ENCODE data around the gene PTPRZ1.

Gene PTPRZ1

DNA sequence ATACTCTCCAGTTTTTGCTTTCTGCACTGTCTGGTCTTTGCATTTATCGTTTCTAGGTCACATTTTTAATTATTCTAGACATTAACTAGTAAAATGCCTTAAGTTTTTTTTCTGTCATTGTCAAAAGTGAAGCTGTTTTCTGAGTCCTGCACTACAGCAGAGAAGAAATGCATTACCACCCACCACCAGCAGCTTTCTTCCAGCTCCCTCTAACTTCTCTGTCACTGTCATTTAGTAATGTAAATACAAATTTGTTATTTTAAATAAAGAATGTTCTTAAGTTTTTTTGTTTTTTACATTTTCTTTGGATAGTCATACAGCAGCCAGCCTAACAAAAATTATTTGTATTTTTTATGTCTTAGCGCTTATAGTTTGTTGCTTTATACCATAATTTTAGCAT, 18.8 kb downstream of the PTPRZ1 start:
- DNase-seq (ENCODE audit: low read depth), result no peak

DNA sequence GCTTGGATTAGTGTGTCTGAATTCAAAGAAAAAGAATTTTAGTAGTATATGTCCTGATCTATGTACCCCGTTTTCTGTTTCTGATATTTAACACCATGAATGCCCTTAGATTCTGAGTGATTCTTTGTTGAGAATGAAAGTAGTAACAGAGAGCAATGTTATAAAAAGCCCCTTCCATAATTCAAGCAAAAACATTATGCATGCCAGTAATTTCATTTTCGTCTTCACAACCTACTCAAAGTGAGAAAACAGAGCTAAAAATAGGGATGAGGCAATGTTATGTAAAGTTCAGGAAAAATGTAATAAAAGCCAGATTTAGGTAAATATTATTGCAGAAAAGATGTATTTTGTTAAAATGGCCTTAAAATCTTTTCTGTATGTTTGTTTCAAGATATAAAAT, 28.1 kb downstream of the PTPRZ1 start:
- no peak for DNase-seq (ENCODE audit: low read depth)

DNA sequence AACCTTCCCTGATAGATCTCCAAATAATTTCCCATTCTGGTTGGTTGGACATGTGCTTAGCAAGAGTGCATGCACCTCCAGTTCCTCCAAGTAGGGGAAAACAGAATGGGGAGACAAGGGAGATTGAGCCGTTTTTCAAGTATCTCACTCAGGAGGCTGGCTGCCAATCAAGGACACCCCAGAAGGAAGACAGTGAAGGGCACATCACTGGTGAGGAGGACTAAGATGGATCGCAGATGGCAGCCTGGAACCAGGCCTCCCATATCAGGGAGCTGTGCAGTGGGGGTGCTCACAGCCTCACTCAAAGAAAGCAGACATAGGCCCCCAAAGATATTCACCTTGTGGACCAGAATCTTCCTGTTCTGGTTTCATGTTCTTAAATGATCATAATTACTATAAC, 31.2 kb downstream of the PTPRZ1 start:
- no peak for DNase-seq (ENCODE audit: low read depth)

DNA sequence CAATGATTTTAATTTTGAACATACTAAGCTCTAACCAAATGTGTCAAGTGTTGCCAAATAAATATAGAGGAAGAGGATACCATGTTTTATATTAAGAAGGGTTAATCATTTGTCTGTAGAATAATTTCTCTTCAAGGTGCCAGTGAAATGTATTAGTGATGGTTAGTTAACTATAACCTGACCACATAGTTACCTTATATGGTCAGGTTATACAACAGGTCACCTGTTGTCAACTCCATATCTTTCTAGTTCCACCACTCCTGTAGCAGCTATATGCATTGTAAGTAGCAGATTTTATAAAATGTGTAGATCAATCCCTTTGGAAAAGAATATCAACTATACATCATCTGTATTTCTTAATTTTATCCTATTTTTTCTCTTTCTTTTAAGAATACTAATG, 35.1 kb downstream of the PTPRZ1 start:
- DNase-seq (ENCODE audit: low read depth), result no peak

DNA sequence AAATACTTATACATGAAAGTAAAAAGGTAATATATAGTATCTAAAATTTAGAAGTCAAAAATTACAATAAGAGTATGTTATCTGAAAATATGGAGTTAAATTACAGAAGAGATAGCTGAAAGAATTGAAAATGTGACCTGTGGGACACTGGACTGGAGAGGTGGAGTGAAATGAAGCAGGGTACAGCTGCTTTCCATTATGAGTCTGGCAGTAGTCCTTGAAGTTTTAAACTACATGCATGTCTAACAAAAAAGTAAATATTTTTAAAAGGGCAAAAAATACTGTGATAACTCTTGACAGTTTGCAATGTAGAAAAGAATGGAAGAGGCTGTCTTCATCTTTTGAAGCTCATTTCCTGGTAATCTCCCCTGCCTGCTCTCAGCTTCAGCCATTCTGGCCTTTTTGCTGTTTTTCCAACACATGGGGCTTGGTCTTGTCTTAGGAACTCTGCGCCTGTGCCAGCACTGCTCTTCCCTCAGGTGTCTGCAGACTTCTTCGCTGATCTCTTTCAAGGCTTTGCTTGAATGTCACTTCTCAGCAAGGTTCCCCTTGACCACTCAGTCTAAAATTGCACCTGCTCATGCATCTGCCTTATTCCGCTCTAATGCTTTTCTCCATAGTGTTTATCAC, 36.9 kb downstream of the PTPRZ1 start:
- no peak for DNase-seq (ENCODE audit: low read depth)

DNA sequence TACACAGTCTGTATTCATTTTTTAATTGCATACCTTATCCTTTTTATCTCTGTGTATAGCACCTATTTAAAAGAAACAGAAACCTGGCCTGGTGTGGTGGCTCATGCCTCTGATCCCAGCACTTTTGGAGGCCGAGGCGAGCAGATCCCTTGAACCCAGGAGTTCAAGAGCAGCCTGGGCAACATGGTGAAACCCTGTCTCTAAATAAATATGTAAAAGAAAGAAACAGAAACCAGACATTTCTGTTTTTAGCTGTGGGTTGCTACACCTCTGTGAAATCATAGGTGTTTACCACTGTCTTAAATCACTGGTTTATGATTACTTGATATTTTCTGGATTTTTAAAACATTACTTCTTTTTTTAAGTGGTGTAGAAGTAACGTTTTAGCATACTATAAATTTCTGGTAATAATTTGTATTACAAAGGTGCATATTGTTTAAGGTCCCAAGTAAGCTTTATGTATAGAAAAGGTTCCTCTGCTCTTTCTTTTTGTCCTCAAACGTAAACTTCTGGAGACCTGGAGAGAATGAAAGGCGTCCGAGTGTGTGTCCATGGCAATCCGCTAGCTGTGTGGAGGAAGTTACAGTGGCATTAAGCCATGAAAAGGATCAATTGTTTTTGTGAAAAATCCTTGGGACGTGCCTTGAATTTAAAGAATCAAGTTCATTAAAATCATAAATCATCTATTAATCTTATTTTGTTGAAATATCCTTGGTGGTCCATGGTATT, 41.1 kb downstream of the PTPRZ1 start:
- no peak for DNase-seq (ENCODE audit: low read depth)

DNA sequence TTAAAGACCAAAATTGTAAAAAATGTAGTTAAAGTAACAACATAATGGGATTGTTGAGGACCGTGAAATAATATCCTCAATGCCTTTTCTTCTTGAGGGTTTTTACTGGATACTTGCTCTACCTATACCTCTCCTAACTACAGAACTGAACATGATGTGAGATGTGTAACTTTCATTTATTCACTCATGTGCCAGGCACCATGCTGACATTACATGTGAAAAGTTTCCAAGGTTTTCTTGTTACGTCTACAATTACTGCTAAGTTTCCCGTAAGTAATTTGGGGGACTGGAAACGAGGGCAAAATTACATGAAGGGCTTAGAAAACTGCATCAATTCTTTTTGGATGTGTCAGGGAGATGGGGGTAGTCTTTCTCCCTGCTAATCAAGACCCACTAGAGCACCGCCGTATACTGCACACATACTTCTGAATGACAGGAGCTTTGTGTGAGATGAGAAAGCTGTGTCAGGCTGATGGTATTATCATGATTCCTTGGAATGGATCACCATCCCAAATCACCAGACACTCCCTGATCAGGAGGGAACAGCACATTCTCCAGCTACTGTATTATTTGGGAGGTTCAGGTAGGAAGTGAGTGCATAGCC, 41.8 kb downstream of the PTPRZ1 start:
- no peak for DNase-seq (ENCODE audit: low read depth)

DNA sequence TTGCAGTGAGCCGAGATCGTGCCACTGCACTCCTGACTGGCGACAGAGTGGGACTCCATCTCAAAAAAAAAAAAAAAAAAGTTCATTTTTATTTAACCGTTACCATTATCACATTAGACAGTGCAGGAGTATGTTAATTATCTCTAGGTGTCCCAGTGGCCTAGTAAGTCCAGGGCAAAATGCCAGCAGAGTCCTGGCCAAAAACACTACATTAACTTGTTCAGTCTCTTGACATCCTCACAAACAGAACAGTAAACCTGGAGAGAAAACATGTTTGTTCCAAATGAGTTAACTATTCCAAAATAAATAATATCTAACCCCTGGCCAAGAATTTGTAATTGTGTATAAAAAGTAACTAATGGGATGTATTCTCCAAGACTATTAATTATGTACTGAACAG, 43.2 kb downstream of the PTPRZ1 start:
- DNase-seq (ENCODE audit: low read depth), result no peak

DNA sequence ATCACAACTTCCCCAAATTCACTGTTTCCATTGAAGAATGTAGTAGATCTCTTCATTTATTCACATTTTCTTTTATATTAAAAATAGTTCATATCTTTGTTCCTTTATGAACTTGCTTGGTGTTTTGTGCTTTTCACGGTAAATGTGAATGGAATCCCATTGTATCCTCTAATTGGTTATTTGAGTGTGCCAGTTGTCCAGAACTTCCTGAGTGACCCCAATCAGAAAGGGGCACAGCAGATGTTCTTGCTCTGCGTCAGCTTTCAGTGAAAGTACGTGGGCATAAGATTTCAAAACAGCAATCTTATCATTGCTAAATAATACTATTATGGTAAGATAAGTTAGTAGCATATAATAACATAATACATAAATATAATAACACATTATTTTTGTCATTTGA, 47.0 kb downstream of the PTPRZ1 start:
- DNase-seq (ENCODE audit: low read depth), result no peak

DNA sequence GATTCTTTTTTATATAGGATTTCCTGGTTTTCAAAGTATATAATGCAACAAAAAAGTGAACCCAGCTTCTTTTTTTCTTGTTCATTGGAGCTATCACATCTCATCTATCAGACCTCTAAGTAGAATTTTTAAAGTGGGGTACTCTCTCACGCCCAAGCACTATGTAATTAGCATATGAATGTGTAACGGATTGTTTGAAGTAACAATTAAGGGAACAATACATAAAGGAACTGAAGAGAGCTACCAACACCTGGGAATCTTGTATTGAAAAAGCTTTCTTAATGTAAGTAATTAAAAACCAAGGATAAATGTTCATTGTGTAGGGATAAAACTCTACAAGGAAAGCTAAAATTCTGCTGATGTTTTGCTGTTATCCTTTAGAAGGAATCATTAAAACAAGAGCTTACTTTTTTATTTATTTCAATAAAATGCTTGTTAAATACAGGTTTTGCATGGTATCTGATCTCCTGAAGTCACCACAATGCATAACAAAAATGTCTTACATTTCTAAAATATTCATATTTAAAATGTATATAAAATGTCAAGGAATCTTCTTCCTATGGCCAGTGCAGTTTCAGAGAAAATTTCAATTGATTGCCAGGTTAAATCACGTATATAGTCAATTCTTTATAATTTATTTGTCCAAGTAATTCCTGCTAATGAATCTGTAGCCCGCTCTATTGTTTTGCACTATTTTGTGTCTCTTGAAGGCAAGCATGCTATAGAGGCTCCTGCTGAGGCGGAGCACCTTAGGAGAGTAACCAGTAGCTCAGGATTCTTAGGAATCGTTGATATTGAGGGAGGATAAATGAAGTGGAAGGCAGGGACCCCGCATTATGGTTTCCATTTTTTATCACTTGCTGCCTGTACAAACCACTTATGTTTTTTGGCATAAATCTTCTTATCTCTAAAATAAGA, 51.6 kb downstream of the PTPRZ1 start:
- no peak for DNase-seq (ENCODE audit: low read depth)

DNA sequence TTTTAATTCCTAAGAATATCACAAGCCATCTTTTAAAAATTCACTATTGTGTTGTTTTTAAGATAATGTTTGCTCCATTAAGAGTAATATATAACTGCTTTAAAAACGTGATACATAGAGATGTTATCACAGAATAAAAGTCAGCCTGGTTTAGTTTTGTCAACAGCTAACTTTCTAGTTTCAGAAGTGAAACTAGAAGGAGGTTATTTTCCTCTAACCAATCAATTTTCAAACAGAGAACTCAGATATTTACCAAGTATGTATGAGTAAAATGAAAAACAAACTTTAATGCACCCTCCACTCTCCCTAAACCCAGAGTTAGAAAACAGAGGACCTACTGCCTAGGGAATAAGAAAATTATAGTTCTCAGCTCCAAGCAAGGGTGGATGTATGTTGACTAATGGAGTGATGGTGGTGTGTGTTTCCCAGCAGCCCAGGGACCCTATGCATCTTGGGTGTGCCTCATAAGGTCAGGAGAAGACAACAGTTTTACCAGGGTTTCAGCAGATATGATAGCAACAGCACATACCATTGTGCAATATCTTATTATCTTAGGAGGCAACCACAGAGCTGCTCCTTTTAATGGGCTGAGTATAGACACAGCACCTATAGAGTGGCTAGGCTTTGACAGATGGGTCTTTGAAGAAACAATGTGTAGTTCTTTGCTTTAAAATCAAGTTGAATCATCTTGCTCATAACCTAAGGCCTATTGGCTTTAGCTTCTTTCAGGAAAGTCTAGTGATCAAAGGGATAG, 58.4 kb downstream of the PTPRZ1 start:
- DNase-seq (ENCODE audit: low read depth), result no peak

DNA sequence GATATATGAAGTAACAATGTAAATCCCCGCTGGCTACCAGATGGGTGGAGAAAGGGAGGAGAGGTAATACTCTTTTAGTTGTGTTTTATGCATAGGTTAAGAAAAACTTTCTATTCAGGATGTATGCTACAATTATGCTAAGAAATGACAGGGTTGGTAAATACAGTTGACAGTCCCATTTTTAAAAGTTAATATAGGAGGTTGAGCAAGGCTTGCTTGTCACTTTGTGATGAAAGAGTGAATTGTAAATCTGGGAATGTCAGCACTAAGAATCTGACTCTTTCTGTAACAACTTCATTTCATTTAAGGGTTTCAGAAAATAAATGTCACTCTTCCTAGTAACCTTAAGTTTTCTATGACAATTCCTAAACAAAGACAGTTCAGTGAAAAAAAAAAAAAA, 59.8 kb downstream of the PTPRZ1 start:
- no peak for DNase-seq (ENCODE audit: low read depth)

DNA sequence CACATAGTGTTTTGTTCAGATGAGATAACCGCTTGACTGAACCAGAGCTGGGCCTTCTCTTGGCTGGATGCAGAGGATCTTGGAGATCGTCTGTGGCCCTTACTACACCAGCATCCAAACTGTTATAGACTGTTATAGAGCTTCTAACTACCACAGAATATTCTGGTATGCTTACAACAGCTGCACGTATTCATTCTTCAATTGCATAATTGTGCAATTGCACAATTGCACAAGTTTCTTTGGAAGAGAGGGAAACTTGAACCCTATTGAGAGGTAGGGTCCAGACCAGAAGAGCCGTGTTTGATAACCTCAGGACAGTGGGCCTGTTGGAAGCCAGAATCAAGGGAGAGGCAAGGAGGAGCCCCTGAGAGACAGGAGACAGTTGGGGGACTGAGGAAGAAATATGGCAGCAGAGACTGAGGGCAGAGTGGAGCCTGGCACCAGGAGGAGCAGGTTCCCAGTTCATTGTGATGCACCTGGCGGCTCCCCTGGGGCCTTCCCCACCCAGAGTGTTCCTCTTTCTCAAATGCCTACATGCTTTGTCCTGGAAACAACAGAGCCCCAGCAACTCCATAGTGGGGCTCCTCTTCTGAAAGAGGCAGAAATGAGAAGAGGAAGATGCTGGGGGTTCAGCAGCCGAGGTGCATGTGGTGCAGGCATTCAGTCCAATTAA, 64.1 kb downstream of the PTPRZ1 start:
- DNase-seq (ENCODE audit: low read depth), result no peak

DNA sequence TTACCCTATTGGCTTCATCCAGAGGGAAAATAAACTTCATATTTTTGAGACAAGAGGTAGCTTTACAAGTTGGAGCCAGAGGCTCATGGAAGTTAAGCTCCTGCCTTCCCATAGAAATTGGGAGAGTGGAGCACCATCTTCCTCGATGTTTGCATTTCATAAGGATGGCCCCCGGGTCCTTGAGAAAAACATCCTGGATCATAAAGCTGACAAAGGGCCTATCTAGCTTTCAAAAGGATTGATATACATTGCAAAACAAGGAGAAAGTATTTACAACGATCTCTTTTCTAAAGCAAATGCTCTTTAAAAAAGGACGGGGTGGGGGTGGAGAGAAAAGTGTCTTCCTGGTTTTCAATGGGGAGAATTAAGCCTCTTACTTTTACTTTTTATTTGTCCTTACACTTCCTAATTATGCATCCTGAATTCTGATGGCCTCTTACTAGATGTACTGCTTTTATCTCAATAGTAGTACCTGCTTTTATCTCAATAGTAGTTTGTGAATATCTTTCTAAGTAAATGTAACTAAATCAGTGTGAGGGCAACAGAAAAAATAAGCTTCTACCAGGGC, 65.6 kb downstream of the PTPRZ1 start:
- DNase-seq (ENCODE audit: low read depth), result no peak

DNA sequence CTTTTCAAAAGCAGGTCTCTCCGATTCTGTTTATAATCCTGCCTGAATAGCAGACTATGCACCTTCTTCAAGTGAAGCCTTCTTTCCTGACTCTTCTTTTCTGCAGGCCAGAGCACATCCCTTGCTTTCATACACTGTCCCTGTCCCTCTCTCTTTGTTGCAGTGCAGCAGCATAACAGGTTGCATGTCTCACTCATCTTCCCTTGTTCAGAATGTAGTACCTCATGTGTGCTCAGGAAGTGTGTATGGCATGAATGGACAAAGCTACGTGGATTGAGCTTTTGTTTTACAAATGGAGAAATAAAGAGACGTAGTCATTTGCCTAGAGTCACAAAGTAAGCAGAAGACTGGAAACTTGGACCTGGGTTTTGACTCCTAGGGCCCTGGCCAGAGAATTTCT, 68.0 kb downstream of the PTPRZ1 start:
- DNase-seq (ENCODE audit: low read depth), result no peak

DNA sequence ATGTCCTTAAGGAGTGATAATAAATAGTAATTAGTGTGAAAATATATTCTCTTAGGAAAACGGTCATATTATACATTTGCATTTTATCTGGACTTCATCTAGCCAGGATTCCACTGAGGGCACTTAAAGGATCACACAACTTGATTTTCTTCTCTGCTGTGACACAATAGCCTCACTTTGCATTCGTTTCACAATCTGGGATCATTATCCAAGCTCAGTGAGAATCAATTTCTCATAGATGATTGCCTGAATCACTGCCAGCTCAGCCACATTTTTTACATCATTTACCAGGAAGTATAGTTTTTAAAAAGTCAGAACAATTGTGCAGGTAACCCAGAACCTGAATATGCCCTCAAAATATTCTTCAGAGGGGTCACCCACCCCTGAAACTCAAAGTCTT, 68.9 kb downstream of the PTPRZ1 start:
- DNase-seq (ENCODE audit: low read depth), result no peak

DNA sequence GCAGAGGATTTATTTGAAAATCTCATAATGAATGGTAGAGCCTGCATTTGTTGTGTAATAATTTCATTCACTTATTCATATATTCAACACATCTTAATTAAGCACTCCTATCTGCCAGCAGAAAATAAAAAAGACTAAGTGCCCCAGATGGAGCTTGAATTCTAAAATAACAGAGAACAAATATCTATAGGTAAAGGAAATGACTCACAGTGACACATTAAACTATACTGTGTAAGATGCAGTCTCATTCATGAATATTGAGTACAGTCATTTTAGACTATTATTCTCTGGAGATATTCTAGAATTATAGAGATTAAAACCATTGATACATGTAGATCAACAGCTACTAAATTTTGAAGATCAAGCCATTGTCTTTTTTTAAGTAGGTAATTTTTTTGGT, 72.1 kb downstream of the PTPRZ1 start:
- no peak for DNase-seq (ENCODE audit: low read depth)

DNA sequence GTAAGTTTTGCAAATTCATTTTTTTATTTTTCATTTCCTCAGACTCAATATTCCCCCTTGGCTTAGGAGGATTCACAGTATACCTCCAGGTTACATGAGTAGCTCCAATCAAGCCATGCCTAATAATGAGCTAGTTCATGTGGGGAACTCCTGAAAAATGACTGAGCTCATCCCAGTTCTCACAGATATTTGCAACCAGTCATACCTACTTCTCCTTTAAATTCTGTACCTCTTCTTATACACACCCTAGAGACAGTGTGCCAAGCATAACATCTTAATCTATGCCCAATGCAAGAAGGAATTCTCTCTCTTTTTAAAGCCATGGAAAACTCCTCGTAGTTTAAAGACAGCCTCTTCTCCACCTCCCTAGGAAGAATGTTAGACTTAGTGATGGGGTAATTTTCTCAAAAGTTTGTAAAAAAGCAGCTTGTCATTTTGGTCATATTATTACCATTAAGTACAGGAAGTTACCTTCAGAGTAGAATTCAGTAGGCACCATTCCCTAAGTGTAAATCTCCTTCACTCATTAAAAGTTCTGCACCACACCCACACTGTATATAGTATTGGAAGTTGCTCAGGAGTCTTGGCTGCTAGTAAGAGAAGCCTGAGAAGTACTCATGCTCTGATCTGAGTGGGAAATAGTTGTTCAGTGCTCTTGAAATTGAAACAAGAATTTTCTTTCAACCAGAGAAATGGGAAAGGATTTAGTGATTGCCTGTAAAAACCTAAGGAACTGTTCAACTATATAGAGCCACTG, 72.7 kb downstream of the PTPRZ1 start:
- no peak for DNase-seq (ENCODE audit: low read depth)

DNA sequence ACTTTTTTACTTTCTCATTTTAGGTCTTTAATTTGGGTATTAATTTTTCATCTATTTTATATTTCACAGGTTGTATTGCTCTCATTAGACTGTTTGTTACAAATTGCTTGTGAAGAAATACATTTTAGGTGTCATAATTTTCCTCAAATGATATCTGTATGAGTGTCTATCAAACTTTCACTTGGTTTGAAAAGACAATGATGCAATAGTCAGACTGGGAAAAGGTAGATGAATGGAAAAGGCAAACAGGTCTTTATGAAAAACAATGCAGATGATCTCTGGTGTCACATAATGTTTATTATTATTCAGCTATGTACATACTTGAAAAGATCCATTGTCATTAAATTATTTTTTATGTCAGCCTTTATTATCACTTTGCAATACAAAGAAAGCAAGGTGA, 80.2 kb downstream of the PTPRZ1 start:
- no peak for DNase-seq (ENCODE audit: low read depth)

DNA sequence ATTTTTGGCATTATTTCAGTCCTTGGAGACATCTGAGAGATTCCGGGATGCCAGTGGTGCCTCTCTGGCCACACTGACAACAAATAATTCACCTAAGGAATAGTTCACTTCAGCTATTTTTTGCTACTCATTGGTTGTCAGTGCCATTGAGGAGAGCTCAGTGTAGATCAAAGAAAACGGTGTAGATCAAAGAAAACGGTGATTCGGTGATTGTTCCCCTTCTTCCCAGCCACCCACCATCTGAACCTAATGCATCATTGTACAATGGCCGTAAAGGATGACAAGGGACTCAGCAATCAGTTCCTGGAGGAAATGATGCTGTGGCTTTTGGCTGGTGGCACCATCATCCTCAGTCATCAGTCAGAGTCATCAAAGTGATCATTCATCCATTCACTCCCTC, 80.6 kb downstream of the PTPRZ1 start:
- DNase-seq (ENCODE audit: low read depth), result no peak
